Fibroblast of villous mesenchyme (primary cell): ENCODE measurements around the gene SPP2. TPM values are rescaled to one million over a fixed set of nuclear protein-coding genes. Genes with fewer than 3 reads are reported as not detected.

Experiments
- DNase-seq: peaks from one replicate; pipeline ENCODE4 v3.0.0-alpha.2; 2010; ENCODE audit warnings: low read depth
- H3K4me3 ChIP-seq: 2 replicates; pipeline ENCODE4 v1.5.1; 2011; ENCODE audit warnings: low read depth, mild to moderate bottlenecking, low read length
- CTCF ChIP-seq: IDR thresholded peaks from 2 replicates; pipeline ENCODE4 v1.5.1; 2012; ENCODE audit warnings: low read depth, mild to moderate bottlenecking, low read length; ENCODE audit not compliant: insufficient read depth
- total RNA-seq: library from RNA; depleted of rRNA; stranded (reverse); fragments of >200 nt; gene quantifications from 2 replicates; pipeline ENCODE4 v1.2.3, GENCODE V29; 2012

SPP2 gene
- total RNA-seq, 1 donor, result not detected

- H3K4me3 ChIP-seq, result no peak overlapping the region
- no peak for TF ChIP-seq CTCF
- DNase-seq, result no peak
Measured at GRCh38 chr2:234110219-234110618, 59.7 kb downstream of the SPP2 start.

GRCh38 chr2:234111523-234111922 is 61.0 kb downstream of the SPP2 start:
- no peak overlapping the region for H3K4me3 ChIP-seq
- TF ChIP-seq CTCF, result no peak
- no peak for DNase-seq

- no peak for TF ChIP-seq CTCF
- no peak overlapping the region for H3K4me3 ChIP-seq
- DNase-seq, result no peak
Measured at GRCh38 chr2:234116010-234116409, 65.5 kb downstream of the SPP2 start.

- no peak for TF ChIP-seq CTCF
- no peak for DNase-seq
Measured at GRCh38 chr2:234121999-234122398, 71.5 kb downstream of the SPP2 start.

GRCh38 chr2:234125451-234126145 is 75.1 kb downstream of the SPP2 start:
- TF ChIP-seq CTCF, result no peak
- no peak overlapping the region for H3K4me3 ChIP-seq
- DNase-seq, result no peak

More at GRCh38 chr2:234121999-234122398, 71.5 kb downstream of the SPP2 start:
- H3K4me3 ChIP-seq, result no peak overlapping the region

- no peak for DNase-seq
- TF ChIP-seq CTCF, result no peak
Measured at GRCh38 chr2:234126146-234126470, 75.6 kb downstream of the SPP2 start.

More at GRCh38 chr2:234126146-234126470, 75.6 kb downstream of the SPP2 start:
- no peak overlapping the region for H3K4me3 ChIP-seq

Other genes with a start within 250 kb of the SPP2 start
- 12.2 and 27.2 TPM in 2 replicates for gene HJURP, start 196.2 kb upstream of the SPP2 start, total RNA-seq
- not detected in 2 replicates for gene TRPM8, start 133.3 kb upstream of the SPP2 start, total RNA-seq